Chondrocyte (in vitro differentiated cells): ENCODE measurements around the gene GPATCH3. TPM values are rescaled to one million over a fixed set of nuclear protein-coding genes. Genes with fewer than 3 reads are reported as not detected.
A peak's percentile ranks its signal among the peaks of the same experiment; 100 is the strongest.

ENCODE experiments used
- DNase-seq: peaks from one replicate; pipeline ENCODE4 v3.0.0; 2021; ENCODE audit warnings: mixed read lengths, low spot score
- H3K27ac Mint-ChIP-seq: one replicate; pipeline ENCODE4 v1.8.0; 2021; ENCODE audit warnings: mild to moderate bottlenecking, moderate library complexity, mixed read lengths; ENCODE audit not compliant: unreplicated experiment
- H3K27me3 Mint-ChIP-seq: 2 replicates; pipeline ENCODE4 v1.8.0; 2021; ENCODE audit warnings: low read depth, mixed read lengths
- H3K36me3 Mint-ChIP-seq: 2 replicates; pipeline ENCODE4 v1.8.0; 2021; ENCODE audit warnings: low read depth, mixed read lengths
- H3K4me1 Mint-ChIP-seq: 2 replicates; pipeline ENCODE4 v1.8.0; 2021; ENCODE audit warnings: low read depth, mild to moderate bottlenecking, mixed read lengths
- H3K4me3 Mint-ChIP-seq: one replicate; pipeline ENCODE4 v1.8.0; 2021; ENCODE audit warnings: mild to moderate bottlenecking, moderate library complexity, mixed read lengths; ENCODE audit not compliant: unreplicated experiment
- H3K9me3 Mint-ChIP-seq: 2 replicates; pipeline ENCODE4 v1.8.0; 2021; ENCODE audit warnings: low read depth, mixed read lengths
- CTCF ChIP-seq: fragments of 200-600 bp; sonication (generic); IDR thresholded peaks from 2 replicates; pipeline ENCODE4 v1.5.0; 2021; ENCODE audit warnings: antibody characterized with exemption, mild to moderate bottlenecking, moderate library complexity
- total RNA-seq: library from RNA; stranded (reverse); gene quantifications from 3 replicates; pipeline ENCODE4 v1.2.1, GENCODE V29; 2021

The GPATCH3 gene
- total RNA-seq, 1 donor from 2014 or later = 14.1 TPM

- no peaks in the 10 kb centered on the region for H3K9me3 Mint-ChIP-seq
- H3K27me3 Mint-ChIP-seq = no peaks in the 10 kb centered on the region
- H3K4me3 Mint-ChIP-seq = no peak overlapping the region
- no peaks in the 10 kb centered on the region for H3K36me3 Mint-ChIP-seq
- TF ChIP-seq CTCF = no peak
- peak; percentile 13 for DNase-seq
- H3K27ac Mint-ChIP-seq = no peak overlapping the region
- no peaks in the 10 kb centered on the region for H3K4me1 Mint-ChIP-seq
These were observed 9.7 kb upstream of the GPATCH3 start for GRCh38 chr1:26909951-26910342.

- no peak for TF ChIP-seq CTCF
- Mint-ChIP-seq H3K4me1 (no peaks in the 10 kb centered on the region), H3K27me3 (no peaks in the 10 kb centered on the region), H3K36me3 (no peaks in the 10 kb centered on the region), H3K9me3 (no peaks in the 10 kb centered on the region), H3K4me3 (no peak overlapping the region), H3K27ac (no peak overlapping the region)
- DNase-seq = no peak
These were observed 7.0 kb upstream of the GPATCH3 start for GRCh38 chr1:26907071-26907917.

GRCh38 chr1:26900815-26901511 lies 696 bp upstream of the GPATCH3 start:
- no peak for DNase-seq
- peaks cover 4% of the 10 kb centered on the region for H3K36me3 Mint-ChIP-seq
- peaks cover 21% of the 10 kb centered on the region for H3K4me1 Mint-ChIP-seq
- peak overlapping the region; percentile 99 for H3K27ac Mint-ChIP-seq
- H3K4me3 Mint-ChIP-seq = peak overlapping the region; percentile 90
- H3K27me3 Mint-ChIP-seq = no peaks in the 10 kb centered on the region
- H3K9me3 Mint-ChIP-seq = no peaks in the 10 kb centered on the region
- no peak for TF ChIP-seq CTCF

GRCh38 chr1:26897351-26897750 lies 2.9 kb downstream of the GPATCH3 start:
- no peaks in the 10 kb centered on the region for H3K27me3 Mint-ChIP-seq
- H3K4me3 Mint-ChIP-seq = no peak overlapping the region
- H3K36me3 Mint-ChIP-seq = peaks cover 19% of the 10 kb centered on the region
- TF ChIP-seq CTCF = no peak
- no peaks in the 10 kb centered on the region for H3K9me3 Mint-ChIP-seq
- no peak overlapping the region for H3K27ac Mint-ChIP-seq
- peaks cover 21% of the 10 kb centered on the region for H3K4me1 Mint-ChIP-seq
- no peak for DNase-seq

GRCh38 chr1:26894263-26894662 lies 6.0 kb downstream of the GPATCH3 start:
- no peak overlapping the region for H3K27ac Mint-ChIP-seq
- H3K4me1 Mint-ChIP-seq = peaks cover 21% of the 10 kb centered on the region
- TF ChIP-seq CTCF = no peak
- DNase-seq = no peak
- no peaks in the 10 kb centered on the region for H3K9me3 Mint-ChIP-seq
- no peaks in the 10 kb centered on the region for H3K27me3 Mint-ChIP-seq
- peaks cover 22% of the 10 kb centered on the region for H3K36me3 Mint-ChIP-seq
- H3K4me3 Mint-ChIP-seq = no peak overlapping the region
